Fibroblast of the aortic adventitia (primary cell): ENCODE measurements around the gene CYTH1. TPM values are rescaled to one million over a fixed set of nuclear protein-coding genes. Genes with fewer than 3 reads are reported as not detected.

Experiments used
- DNase-seq: peaks from one replicate; pipeline ENCODE4 v3.0.0-alpha.2; 2010; ENCODE audit warnings: low read depth
- H3K4me3 ChIP-seq: 2 replicates; pipeline ENCODE4 v1.5.1; 2011; ENCODE audit warnings: low read depth, mild to moderate bottlenecking, control low read depth, low read length, moderate library complexity
- CTCF ChIP-seq: IDR thresholded peaks from 2 replicates; pipeline ENCODE4 v1.5.1; 2011; ENCODE audit warnings: mild to moderate bottlenecking, low read length, control low read depth, inconsistent platforms; ENCODE audit not compliant: insufficient read depth
- total RNA-seq: library from RNA; depleted of rRNA; stranded (reverse); fragments of >200 nt; gene quantifications from 2 replicates; pipeline ENCODE4 v1.2.3, GENCODE V29; 2012; ENCODE audit warnings: low replicate concordance

CYTH1 gene
- total RNA-seq, 1 donor: 13.8 TPM

- DNase-seq: no peak
- H3K4me3 ChIP-seq: peak overlapping the region; percentile 68
- TF ChIP-seq CTCF: no peak
These were observed 47.1 kb downstream of the CYTH1 start for GRCh38 chr17:78734793-78735641.

- DNase-seq: no peak
- TF ChIP-seq CTCF: no peak
- H3K4me3 ChIP-seq: no peak overlapping the region
These were observed 49.7 kb downstream of the CYTH1 start for GRCh38 chr17:78732354-78732753.

GRCh38 chr17:78731904-78732303 lies 50.2 kb downstream of the CYTH1 start:
- no peak overlapping the region for H3K4me3 ChIP-seq
- DNase-seq: no peak
- TF ChIP-seq CTCF: no peak

GRCh38 chr17:78729641-78730040 lies 52.4 kb downstream of the CYTH1 start:
- H3K4me3 ChIP-seq: no peak overlapping the region
- TF ChIP-seq CTCF: no peak
- DNase-seq: no peak

GRCh38 chr17:78728495-78728894 lies 53.6 kb downstream of the CYTH1 start:
- TF ChIP-seq CTCF: no peak
- H3K4me3 ChIP-seq: no peak overlapping the region
- no peak for DNase-seq

- no peak overlapping the region for H3K4me3 ChIP-seq
- TF ChIP-seq CTCF: no peak
- no peak for DNase-seq
These were observed 54.4 kb downstream of the CYTH1 start for GRCh38 chr17:78727476-78728229.
